K562 treated with DMSO at 1 percent for 12 hours (cell line): Measurements from ENCODE around the gene VAT1. TPM values are rescaled to one million over a fixed set of nuclear protein-coding genes. Genes with fewer than 3 reads are reported as not detected.

Source experiments
- total RNA-seq: library from RNA; unstranded; fragments of 300-600 nt; gene quantifications from 2 replicates; pipeline ENCODE4 v1.2.3, GENCODE V29; 2022; ENCODE audit not compliant: insufficient read depth

The VAT1 gene
- 299 and 397 TPM in 2 replicates for total RNA-seq

DNA sequence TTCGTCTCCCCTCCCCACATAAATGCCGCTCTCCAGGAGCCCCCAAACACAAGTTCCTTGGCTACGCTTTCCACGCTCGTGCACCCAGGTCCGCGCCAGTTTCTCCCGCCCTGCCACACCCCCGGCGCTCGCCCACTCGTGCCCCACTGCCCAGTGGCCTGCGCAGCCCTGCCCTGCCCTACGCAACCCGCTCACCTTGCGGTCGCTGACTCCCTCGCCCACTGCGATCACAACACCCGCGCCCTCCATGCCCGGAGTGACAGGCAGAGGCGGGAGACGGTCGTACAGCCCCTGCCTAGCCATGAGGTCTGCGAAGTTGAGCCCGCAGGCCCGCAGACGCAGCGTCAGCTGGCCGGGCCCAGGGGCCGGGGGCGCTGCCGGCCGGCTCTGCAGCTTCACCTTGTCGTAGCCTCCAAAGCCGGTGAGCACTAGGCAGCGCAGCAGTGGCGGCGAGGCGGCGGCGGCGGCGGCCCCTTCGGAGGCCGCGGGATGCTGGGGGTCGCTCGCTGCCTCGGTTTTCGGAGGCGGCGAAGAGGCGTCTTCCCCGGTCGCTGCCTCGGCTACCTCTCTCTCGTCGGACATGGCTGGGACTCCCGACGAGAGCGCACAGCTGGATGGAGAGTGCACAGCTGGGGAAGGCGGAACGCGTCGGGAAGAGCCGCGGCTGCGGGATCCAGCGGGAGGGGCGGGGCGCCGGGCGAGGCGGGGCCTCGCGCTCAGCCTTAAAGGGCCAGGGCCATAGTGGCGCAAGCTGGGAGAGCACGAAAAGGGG is at the start of gene VAT1:
VAT1 (minus strand) TSS at position 645 of the 772 bp plus-strand sequence; CDS start at position 582, 63 bp downstream.

DNA sequence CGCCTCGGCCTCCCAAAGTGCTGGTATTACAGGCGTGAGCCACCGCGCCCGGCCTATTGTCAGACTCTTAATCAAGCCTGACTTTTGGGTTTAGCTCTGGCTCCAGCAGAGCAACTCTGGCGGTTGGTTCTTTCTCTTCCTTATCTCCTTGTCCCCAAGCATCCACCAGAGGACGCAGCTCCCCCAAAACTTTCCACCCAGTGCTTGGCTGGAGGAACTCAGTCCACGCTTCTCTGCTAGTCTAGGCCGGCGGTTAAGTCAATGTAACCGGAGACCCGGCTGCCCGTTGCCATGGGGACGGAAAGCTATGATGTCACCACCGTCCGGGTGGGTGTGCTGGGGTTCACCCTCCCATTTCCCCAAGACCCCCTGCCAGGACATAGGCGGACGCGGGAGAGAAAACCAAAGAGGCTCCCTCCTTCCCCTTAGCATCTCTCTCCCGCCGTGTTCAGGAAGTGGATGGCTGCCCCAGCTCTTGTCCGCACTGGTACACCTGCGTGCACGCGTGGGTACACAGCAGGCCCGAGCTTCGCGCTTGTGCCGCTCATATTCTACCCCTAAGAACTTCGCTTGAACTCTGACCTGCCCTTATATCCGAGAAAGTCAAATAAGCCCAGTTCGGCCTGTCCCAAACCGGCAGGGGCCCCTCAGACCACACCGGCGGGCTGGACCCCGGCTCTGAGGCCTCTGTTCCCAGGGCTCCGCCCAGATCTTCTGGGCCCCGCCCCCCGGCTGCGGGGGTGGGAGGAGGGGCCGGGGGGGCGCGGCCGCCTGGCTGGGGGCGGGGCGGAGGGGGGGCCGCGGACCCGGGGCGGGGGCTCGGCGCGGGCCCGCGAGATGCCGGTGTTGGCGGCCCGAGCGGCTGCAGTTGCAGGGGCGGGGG is 2.5 kb upstream of the VAT1 start, which contains the start of gene RND2:
RND2 (plus strand) TSS at position 825 of the 883 bp plus-strand sequence. CDS start 117 bp downstream, outside the sequence.

DNA sequence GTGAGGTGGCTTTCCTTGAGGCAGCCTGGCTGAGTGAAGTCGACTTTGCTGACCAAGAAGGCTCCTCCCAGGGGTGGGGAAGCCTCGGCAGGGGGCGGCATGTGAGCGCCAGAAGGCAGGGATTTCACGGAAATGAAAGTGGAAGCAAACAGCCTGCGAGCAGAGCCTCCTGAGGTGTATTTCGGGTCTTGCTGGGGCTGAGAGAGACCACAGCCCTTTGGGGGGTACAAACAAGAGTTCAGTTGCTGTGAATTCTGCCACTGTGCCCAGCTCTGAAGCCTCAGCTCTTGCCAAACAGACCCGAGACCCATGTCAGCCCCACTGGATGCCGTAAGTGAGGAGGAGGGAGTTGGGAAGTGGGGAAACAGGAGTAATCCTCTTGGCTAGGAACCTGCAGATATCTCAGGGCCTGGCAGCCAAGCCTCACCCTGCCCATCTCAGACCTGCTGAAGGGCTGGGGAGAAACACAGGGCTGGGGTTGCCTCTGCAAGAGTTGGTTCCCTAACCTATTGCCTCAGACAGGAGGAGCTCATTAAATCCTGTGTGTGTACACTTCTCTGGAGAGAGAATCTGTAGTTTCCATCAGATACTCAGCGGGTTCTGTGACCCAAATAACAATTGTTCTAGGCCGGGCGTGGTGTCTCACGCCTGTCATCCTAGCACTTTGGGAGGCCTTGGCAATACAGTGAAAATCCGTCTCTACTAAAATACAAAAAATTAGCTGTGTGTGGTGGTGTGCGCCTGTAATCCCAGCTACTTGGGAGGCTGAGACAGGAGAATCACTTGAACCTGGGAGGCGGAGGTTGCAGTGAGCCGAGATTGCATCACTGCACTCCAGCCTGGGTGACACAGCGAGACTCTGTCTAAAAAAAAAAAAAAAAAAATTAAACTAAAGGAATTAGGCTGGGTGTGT is 15.3 kb downstream of the VAT1 start, which contains the start of gene IFI35:
IFI35 (plus strand) TSS at position 146 of the 913 bp plus-strand sequence; CDS start at position 310, 164 bp downstream.

DNA sequence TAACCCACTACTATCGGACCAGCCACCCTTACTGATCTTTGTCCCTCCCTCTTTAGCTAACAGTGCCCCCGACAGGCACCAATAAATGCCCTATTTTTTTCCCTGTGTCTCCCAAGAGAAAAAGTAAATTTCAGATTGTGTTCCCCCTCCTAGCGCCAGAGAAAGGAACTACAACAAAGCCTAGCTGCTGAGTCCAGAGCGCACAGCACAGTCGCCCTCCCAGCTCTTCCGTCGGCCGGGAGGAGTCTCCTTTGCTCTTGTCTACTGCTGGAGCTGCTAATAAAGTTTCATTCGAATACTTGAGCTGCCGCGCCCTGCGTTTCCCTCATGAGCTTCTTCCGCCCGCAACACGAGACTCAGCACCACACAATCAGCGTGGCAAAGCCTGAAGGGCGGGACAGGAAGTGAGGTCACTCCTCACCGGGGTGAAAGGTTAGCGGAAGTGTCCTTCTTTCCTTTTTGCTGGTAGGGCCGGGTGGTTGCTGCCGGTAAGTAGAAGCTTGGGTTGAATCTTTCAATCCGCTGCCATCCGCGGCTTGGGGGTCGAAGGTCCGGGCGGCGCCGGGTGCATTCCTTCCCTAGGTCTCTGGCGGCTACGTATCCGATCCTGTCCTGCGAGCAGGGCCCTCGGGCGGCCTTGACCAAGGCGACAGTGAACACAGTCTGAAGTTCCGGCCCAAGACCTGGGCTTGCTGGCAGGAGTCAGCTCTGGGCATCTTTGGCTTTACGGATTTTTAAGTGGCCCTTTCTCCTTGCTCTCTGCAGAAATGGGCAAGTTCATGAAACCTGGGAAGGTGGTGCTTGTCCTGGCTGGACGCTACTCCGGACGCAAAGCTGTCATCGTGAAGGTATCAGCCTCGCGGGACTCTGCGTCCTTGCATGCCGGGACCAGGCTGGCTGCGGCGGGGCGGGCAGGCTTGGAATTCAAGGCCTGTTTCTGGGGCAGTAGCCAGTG is 23.9 kb downstream of the VAT1 start, which contains the start of gene RPL27:
RPL27 (plus strand) TSS at position 436 of the 955 bp plus-strand sequence; CDS start at position 768, 332 bp downstream.

DNA sequence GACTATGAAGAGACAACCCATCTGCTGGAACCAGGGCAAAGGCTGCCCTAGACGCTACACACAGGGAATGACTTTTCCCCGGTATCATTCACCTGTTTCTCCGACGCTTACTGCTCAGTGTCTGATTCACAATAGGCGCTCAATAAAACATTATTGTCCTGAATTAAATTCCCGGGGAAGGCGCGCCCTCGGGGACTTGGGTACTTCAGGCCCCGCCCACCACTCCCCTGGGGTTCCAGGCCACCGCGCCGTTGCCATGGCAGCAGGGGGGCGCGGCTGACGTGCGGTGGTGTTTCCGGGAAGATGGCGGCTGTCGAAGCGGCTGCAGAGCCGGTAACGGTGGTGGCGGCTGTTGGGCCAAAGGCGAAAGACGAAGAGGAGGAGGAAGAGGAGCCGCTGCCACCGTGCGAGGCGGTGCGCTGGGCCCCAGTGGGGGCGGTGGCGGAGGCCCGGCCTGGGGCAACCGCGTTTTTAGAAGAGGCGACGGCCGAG is 41.9 kb downstream of the VAT1 start, which contains the start of gene RUNDC1:
RUNDC1 (plus strand) TSS at position 292 of the 492 bp plus-strand sequence; CDS start at position 304, 12 bp downstream.

DNA sequence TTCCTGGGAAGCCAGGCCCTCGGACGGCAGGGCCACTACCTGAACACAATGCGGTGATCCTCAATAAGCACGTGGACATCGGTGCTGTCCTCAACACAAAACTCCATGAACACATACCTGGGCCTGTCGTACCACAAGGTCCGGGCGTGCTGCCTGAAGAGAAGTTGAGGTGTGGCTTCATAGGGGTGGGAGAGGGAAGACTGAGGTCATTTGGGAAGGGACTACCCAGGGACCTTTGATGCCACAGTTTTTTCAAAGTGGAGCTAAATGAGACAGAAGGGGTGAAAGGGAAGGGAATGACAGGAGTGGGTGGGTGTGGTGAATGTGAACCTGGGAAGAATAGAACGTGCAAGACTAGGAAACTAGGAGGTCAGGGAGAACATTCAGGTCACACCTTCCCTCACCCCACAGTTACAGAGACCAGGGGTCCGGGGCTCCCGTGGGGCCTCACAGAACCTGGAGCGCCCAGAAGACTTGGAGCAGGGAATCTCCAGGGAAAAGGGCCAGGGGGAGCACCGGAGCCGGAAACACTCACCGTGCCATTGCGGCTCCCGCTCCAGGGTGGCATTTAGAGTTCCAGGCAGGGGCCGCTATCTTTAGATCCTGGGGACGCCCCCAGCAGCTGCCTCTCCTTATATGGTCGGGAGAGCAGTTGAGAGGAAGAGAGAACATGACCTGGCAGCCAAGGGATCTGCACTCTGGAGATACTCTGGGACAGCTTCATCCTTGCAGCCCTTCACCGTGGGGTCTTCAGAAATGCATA is 42.5 kb downstream of the VAT1 start, which contains the start of gene PTGES3L:
PTGES3L (minus strand) TSS at position 570 of the 763 bp plus-strand sequence; CDS start at position 543, 27 bp downstream.

Other genes starting within 250 kb of the VAT1 start
- 138 and 158 TPM in 2 replicates for gene VPS25, start 248.9 kb downstream of the VAT1 start, total RNA-seq
- 2.8 and 9.5 TPM in 2 replicates for gene WNK4, start 241.8 kb downstream of the VAT1 start, total RNA-seq
- gene COA3, start 223.7 kb downstream of the VAT1 start, total RNA-seq: 65.3 and 74.5 TPM in 2 replicates
- 0.37 and 0.66 TPM in 2 replicates for gene CNTD1, start 223.5 kb downstream of the VAT1 start, total RNA-seq
- 26.2 and 52.7 TPM in 2 replicates for gene BECN1, start 198.1 kb downstream of the VAT1 start, total RNA-seq
- 61.1 and 143 TPM in 2 replicates for gene PSME3, start 189.0 kb downstream of the VAT1 start, total RNA-seq
- 1.1 and 4.3 TPM in 2 replicates for gene AOC2, start 177.8 kb downstream of the VAT1 start, total RNA-seq
- 1.1 and 3.4 TPM in 2 replicates for gene AOC3, start 171.2 kb downstream of the VAT1 start, total RNA-seq
- gene G6PC1, start 121.6 kb downstream of the VAT1 start, total RNA-seq: not detected in 2 replicates
- gene AARSD1, start 57.9 kb downstream of the VAT1 start, total RNA-seq: 23.1 and 31.4 TPM in 2 replicates
- gene PTGES3L, start 42.3 kb downstream of the VAT1 start, total RNA-seq: 1.7 and 2.2 TPM in 2 replicates
- 9.1 and 17.5 TPM in 2 replicates for gene RUNDC1, start 41.8 kb downstream of the VAT1 start, total RNA-seq
- gene RPL27, start 24.0 kb downstream of the VAT1 start, total RNA-seq: 4,551 and 6,279 TPM in 2 replicates
- gene IFI35, start 15.6 kb downstream of the VAT1 start, total RNA-seq: 41.3 and 45.4 TPM in 2 replicates
- gene RND2, start 2.8 kb upstream of the VAT1 start, total RNA-seq: 2.0 and 2.7 TPM in 2 replicates
- gene BRCA1, start 103.0 kb upstream of the VAT1 start, total RNA-seq: 28.0 and 62.6 TPM in 2 replicates
- 23.5 and 72.9 TPM in 2 replicates for gene NBR1, start 148.8 kb upstream of the VAT1 start, total RNA-seq
- gene TMEM106A, start 189.5 kb upstream of the VAT1 start, total RNA-seq: 0.19 TPM in 1 of 2 replicates, not detected in the other
- gene CCDC200, start 206.2 kb upstream of the VAT1 start, total RNA-seq: not detected in 2 replicates
- gene RNU2-1, start 211.6 kb upstream of the VAT1 start, total RNA-seq: not detected in 2 replicates